ENCODE measurements around the gene ANKRD13B. TPM values are rescaled to one million over a fixed set of nuclear protein-coding genes. Genes with fewer than 3 reads are reported as not detected.

ANKRD13B gene
- total and polyA plus RNA-seq, 2 of the 13 experiments (the other 11 are each of a cell fraction or from before 2014, with no cell fraction given) = 1.7 to 1.8 TPM

- TF ChIP-seq, protein P1, sequence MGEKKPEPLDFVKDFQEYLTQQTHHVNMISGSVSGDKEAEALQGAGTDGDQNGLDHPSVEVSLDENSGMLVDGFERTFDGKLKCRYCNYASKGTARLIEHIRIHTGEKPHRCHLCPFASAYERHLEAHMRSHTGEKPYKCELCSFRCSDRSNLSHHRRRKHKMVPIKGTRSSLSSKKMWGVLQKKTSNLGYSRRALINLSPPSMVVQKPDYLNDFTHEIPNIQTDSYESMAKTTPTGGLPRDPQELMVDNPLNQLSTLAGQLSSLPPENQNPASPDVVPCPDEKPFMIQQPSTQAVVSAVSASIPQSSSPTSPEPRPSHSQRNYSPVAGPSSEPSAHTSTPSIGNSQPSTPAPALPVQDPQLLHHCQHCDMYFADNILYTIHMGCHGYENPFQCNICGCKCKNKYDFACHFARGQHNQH (CRISPR knock-in tag; IDR thresholded peaks at IDR 0.05) = peak; percentile 85
- TF ChIP-seq, protein P2, sequence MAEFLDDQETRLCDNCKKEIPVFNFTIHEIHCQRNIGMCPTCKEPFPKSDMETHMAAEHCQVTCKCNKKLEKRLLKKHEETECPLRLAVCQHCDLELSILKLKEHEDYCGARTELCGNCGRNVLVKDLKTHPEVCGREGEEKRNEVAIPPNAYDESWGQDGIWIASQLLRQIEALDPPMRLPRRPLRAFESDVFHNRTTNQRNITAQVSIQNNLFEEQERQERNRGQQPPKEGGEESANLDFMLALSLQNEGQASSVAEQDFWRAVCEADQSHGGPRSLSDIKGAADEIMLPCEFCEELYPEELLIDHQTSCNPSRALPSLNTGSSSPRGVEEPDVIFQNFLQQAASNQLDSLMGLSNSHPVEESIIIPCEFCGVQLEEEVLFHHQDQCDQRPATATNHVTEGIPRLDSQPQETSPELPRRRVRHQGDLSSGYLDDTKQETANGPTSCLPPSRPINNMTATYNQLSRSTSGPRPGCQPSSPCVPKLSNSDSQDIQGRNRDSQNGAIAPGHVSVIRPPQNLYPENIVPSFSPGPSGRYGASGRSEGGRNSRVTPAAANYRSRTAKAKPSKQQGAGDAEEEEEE (CRISPR knock-in tag; IDR thresholded peaks at IDR 0.05; ENCODE audit: borderline replicate concordance) = peak; percentile 65; the same call in 1 of the 2 replicates
- TF ChIP-seq MAFF (IDR thresholded peaks at IDR 0.05; ENCODE audit: low read depth, low read length) (peak; percentile 99), ZNF629 (CRISPR knock-in tag; conservative IDR thresholded peaks at IDR 0.05) (peak; percentile 47; the same call in 1 of the 2 replicates), HNRNPL (IDR thresholded peaks at IDR 0.05; ENCODE audit: low read depth, low read length) (peak; percentile 79; the same call in 1 of the 2 replicates), ZFX (CRISPR knock-in tag; IDR thresholded peaks at IDR 0.05; ENCODE audit: low read depth) (peak; percentile 87), TGIF2 (CRISPR knock-in tag; IDR thresholded peaks at IDR 0.05) (peak; percentile 88; the same call in 1 of the 2 replicates), NONO (IDR thresholded peaks at IDR 0.05) (no peak), NONO (CRISPR knock-in tag; conservative IDR thresholded peaks at IDR 0.05) (peak; percentile 74; the same call in 1 of the 2 replicates), RAD21 (CRISPR knock-in tag; IDR thresholded peaks at IDR 0.05) (peak; percentile 61), PRDM15 (CRISPR knock-in tag; IDR thresholded peaks at IDR 0.05) (no peak)
- TF ChIP-seq, protein P3, sequence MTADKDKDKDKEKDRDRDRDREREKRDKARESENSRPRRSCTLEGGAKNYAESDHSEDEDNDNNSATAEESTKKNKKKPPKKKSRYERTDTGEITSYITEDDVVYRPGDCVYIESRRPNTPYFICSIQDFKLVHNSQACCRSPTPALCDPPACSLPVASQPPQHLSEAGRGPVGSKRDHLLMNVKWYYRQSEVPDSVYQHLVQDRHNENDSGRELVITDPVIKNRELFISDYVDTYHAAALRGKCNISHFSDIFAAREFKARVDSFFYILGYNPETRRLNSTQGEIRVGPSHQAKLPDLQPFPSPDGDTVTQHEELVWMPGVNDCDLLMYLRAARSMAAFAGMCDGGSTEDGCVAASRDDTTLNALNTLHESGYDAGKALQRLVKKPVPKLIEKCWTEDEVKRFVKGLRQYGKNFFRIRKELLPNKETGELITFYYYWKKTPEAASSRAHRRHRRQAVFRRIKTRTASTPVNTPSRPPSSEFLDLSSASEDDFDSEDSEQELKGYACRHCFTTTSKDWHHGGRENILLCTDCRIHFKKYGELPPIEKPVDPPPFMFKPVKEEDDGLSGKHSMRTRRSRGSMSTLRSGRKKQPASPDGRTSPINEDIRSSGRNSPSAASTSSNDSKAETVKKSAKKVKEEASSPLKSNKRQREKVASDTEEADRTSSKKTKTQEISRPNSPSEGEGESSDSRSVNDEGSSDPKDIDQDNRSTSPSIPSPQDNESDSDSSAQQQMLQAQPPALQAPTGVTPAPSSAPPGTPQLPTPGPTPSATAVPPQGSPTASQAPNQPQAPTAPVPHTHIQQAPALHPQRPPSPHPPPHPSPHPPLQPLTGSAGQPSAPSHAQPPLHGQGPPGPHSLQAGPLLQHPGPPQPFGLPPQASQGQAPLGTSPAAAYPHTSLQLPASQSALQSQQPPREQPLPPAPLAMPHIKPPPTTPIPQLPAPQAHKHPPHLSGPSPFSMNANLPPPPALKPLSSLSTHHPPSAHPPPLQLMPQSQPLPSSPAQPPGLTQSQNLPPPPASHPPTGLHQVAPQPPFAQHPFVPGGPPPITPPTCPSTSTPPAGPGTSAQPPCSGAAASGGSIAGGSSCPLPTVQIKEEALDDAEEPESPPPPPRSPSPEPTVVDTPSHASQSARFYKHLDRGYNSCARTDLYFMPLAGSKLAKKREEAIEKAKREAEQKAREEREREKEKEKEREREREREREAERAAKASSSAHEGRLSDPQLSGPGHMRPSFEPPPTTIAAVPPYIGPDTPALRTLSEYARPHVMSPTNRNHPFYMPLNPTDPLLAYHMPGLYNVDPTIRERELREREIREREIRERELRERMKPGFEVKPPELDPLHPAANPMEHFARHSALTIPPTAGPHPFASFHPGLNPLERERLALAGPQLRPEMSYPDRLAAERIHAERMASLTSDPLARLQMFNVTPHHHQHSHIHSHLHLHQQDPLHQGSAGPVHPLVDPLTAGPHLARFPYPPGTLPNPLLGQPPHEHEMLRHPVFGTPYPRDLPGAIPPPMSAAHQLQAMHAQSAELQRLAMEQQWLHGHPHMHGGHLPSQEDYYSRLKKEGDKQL (CRISPR knock-in tag; IDR thresholded peaks at IDR 0.05; ENCODE audit: low read depth) = 0 out of 2 replicates have a peak, but pooled peaks have one; percentile 33
Observed at GRCh38 chr17:29574732-29575510, 18.0 kb upstream of the ANKRD13B start (continued).

All from HepG2 (cell line).